HEK293 (cell line): ENCODE data around the gene CCR3.

Source experiments
- CTCF ChIA-PET: fragments of 350-600 bp; formaldehyde crosslinking; extraction: SDS; loops from one replicate; lab custom pipeline; 2021; ENCODE audit warnings: antibody characterized with exemption; lab: Yijun Ruan, JAX
- POLR2A ChIA-PET: fragments of 300-600 bp; formaldehyde crosslinking; extraction: SDS; loops from one replicate; lab custom pipeline; 2020; ENCODE audit warnings: antibody characterized with exemption, inconsistent platforms; lab: Yijun Ruan, JAX
- H3K27ac ChIP-seq: fragments of 200-500 bp; sonication (Bioruptor generic); 2 replicates; pipeline ENCODE4 v1.5.1; 2014; ENCODE audit warnings: low read depth, low read length, control low read depth, inconsistent platforms; ENCODE audit errors: extremely low read depth
- H3K36me3 ChIP-seq, 2 experiments: fragments of 200-500 bp in 1 of 2; sonication (Bioruptor generic) in 1 of 2; 1 replicate in 1 of 2; 2 replicates in 1 of 2; pipeline ENCODE4 v1.5.1; 2014 to 2017; ENCODE audit warnings: inconsistent platforms in 2 of 2, low read length in 2 of 2; ENCODE audit not compliant: control insufficient read depth in 2 of 2, insufficient read depth in 1 of 2
- H3K4me1 ChIP-seq: fragments of 200-500 bp; sonication (Bioruptor generic); 2 replicates; pipeline ENCODE4 v1.5.1; 2014; ENCODE audit warnings: mild to moderate bottlenecking, low read length, inconsistent platforms; ENCODE audit not compliant: control insufficient read depth, insufficient read depth
- H3K4me3 ChIP-seq: 2 replicates; pipeline ENCODE4 v1.5.1; 2011; ENCODE audit warnings: low read depth, mild to moderate bottlenecking, control low read depth, low read length, moderate library complexity
- H3K9me3 ChIP-seq: fragments of 200-500 bp; sonication (Bioruptor generic); 2 replicates; pipeline ENCODE4 v1.5.1; 2014; ENCODE audit warnings: low read depth, low read length, inconsistent platforms; ENCODE audit not compliant: control insufficient read depth, insufficient read depth
- FEZF1 ChIP-seq: fragments of 450-650 bp; formaldehyde crosslinking; IDR thresholded peaks from 2 replicates; pipeline ENCODE4 v1.5.1; 2016; ENCODE audit warnings: missing biosample characterization, missing genetic modification characterization
- HIC1 ChIP-seq: fragments of 450-650 bp; formaldehyde crosslinking; IDR thresholded peaks from 2 replicates; pipeline ENCODE4 v1.5.1; 2016; ENCODE audit warnings: missing biosample characterization, missing genetic modification characterization
- MEIS1 ChIP-seq: sonication (generic); formaldehyde crosslinking; IDR thresholded peaks from 2 replicates; pipeline ENCODE4 v1.8.1; 2022; ENCODE audit warnings: missing genetic modification reagents, mild to moderate bottlenecking, borderline replicate concordance
- MZF1 ChIP-seq: fragments of 450-650 bp; formaldehyde crosslinking; IDR thresholded peaks from 2 replicates; pipeline ENCODE4 v1.5.1; 2017; ENCODE audit warnings: missing biosample characterization, missing genetic modification characterization, borderline replicate concordance
- REST ChIP-seq: fragments of 450-650 bp; formaldehyde crosslinking; IDR thresholded peaks from 2 replicates; pipeline ENCODE4 v1.5.1; 2016; ENCODE audit warnings: missing biosample characterization, missing genetic modification characterization
- TCF7L2 ChIP-seq: IDR thresholded peaks from 2 replicates; pipeline ENCODE4 v1.6.1; 2011; ENCODE audit warnings: low read depth, mild to moderate bottlenecking, inconsistent platforms, low read length, moderate library complexity, borderline replicate concordance
- WT1 ChIP-seq: fragments of 450-650 bp; formaldehyde crosslinking; IDR thresholded peaks from 2 replicates; pipeline ENCODE4 v1.5.1; 2016; ENCODE audit warnings: missing biosample characterization, missing genetic modification characterization
- ZBTB21 ChIP-seq: fragments of 450-650 bp; formaldehyde crosslinking; IDR thresholded peaks from 2 replicates; pipeline ENCODE4 v1.5.1; 2017; ENCODE audit warnings: missing biosample characterization, missing genetic modification characterization
- ZBTB26 ChIP-seq: fragments of 450-650 bp; formaldehyde crosslinking; optimal IDR thresholded peaks from 2 replicates; pipeline ENCODE3; 2016; ENCODE audit warnings: missing biosample characterization, mild to moderate bottlenecking, missing genetic modification characterization
- ZNF121 ChIP-seq: fragments of 450-650 bp; formaldehyde crosslinking; IDR thresholded peaks from 2 replicates; pipeline ENCODE4 v1.5.1; 2016; ENCODE audit warnings: missing biosample characterization, missing genetic modification characterization
- ZNF169 ChIP-seq: fragments of 450-650 bp; formaldehyde crosslinking; IDR thresholded peaks from 2 replicates; pipeline ENCODE4 v1.5.1; 2016; ENCODE audit warnings: missing biosample characterization, missing genetic modification characterization
- ZNF311 ChIP-seq: fragments of 450-650 bp; formaldehyde crosslinking; IDR thresholded peaks from 2 replicates; pipeline ENCODE4 v1.5.1; 2017; ENCODE audit warnings: missing biosample characterization, missing genetic modification characterization, borderline replicate concordance
- ZNF350 ChIP-seq: fragments of 450-650 bp; formaldehyde crosslinking; IDR thresholded peaks from 2 replicates; pipeline ENCODE4 v1.5.0; 2017; ENCODE audit warnings: missing biosample characterization, mild to moderate bottlenecking, missing genetic modification characterization
- ZNF488 ChIP-seq: fragments of 450-650 bp; formaldehyde crosslinking; IDR thresholded peaks from 2 replicates; pipeline ENCODE4 v1.5.1; 2016; ENCODE audit warnings: missing biosample characterization, missing genetic modification characterization
- ZNF501 ChIP-seq: fragments of 450-650 bp; formaldehyde crosslinking; IDR thresholded peaks from 2 replicates; pipeline ENCODE4 v1.5.1; 2016; ENCODE audit warnings: missing biosample characterization, missing genetic modification characterization
- ZNF514 ChIP-seq: fragments of 450-650 bp; formaldehyde crosslinking; IDR thresholded peaks from 2 replicates; pipeline ENCODE4 v1.5.1; 2016; ENCODE audit warnings: missing biosample characterization, missing genetic modification characterization
- ZNF518A ChIP-seq: fragments of 450-650 bp; formaldehyde crosslinking; conservative IDR thresholded peaks from 2 replicates; pipeline ENCODE4 v1.5.1; 2016; ENCODE audit warnings: low read depth, missing biosample characterization, missing genetic modification characterization
- ZNF571 ChIP-seq: fragments of 450-650 bp; formaldehyde crosslinking; IDR thresholded peaks from 2 replicates; pipeline ENCODE4 v1.5.0; 2017; ENCODE audit warnings: missing biosample characterization, missing genetic modification characterization
- ZNF596 ChIP-seq: fragments of 450-650 bp; IDR thresholded peaks from 2 replicates; pipeline ENCODE4 v1.5.0; 2018; ENCODE audit warnings: missing biosample characterization, mild to moderate bottlenecking, missing genetic modification characterization, moderate library complexity
- ZNF692 ChIP-seq: fragments of 450-650 bp; formaldehyde crosslinking; IDR thresholded peaks from 2 replicates; pipeline ENCODE4 v1.5.1; 2016; ENCODE audit warnings: missing biosample characterization, missing genetic modification characterization
- ZNF830 ChIP-seq: fragments of 450-650 bp; IDR thresholded peaks from 2 replicates; pipeline ENCODE4 v1.5.0; 2018; ENCODE audit warnings: missing biosample characterization, missing genetic modification characterization, low read depth, mild to moderate bottlenecking, moderate library complexity

The CCR3 gene

GRCh38 chr3:46276497-46277099 lies 34.3 kb downstream of the CCR3 start:
- Histone ChIP-seq H3K4me1 (no peaks in the 10 kb centered on the region), H3K4me3 (no peak overlapping the region), H3K27ac (no peak overlapping the region), H3K9me3 (no peaks in the 10 kb centered on the region), H3K36me3 (no peaks in the 10 kb centered on the region)
- TF ChIP-seq ZNF169 (tag by site-specific recombination) (no peak), ZBTB21 (tag by site-specific recombination) (no peak), ZNF488 (tag by site-specific recombination) (no peak), ZNF518A (tag by site-specific recombination) (no peak), ZNF121 (tag by site-specific recombination) (no peak), ZNF596 (tag by site-specific recombination) (no peak), REST (no peak), FEZF1 (tag by site-specific recombination) (no peak), WT1 (tag by site-specific recombination) (no peak), ZNF350 (no peak), TCF7L2 (no peak), MEIS1 (no peak)
- ChIA-PET POLR2A (interaction anchor here (0.5 kb wide), 1 partner anchor 264 kb away, joined by 4 read pairs; no protein-coding TSS in a partner anchor), CTCF (interaction anchor here (0.6 to 1.8 kb wide), 13 partner anchors 9 to 101 kb away, joined by 3 to 12 read pairs (median 4); no protein-coding TSS in a partner anchor)

- H3K4me1 ChIP-seq, result no peaks in the 10 kb centered on the region
- H3K4me3 ChIP-seq, result no peak overlapping the region
- POLR2A ChIA-PET, result no interaction called here
- no peak overlapping the region for H3K27ac ChIP-seq
- H3K36me3 ChIP-seq, result no peaks in the 10 kb centered on the region
- CTCF ChIA-PET, result no interaction called here
- no peaks in the 10 kb centered on the region for H3K9me3 ChIP-seq
- TF ChIP-seq ZNF501 (tag by site-specific recombination), result no peak
- no peak for TF ChIP-seq HIC1 (tag by site-specific recombination)
- no peak for TF ChIP-seq ZNF571 (tag by site-specific recombination)
- no peak for TF ChIP-seq MZF1
- TF ChIP-seq ZNF514, result no peak
- TF ChIP-seq ZNF830 (tag by site-specific recombination), result no peak
- TF ChIP-seq ZBTB26 (tag by site-specific recombination), result no peak
- no peak for TF ChIP-seq ZNF692 (tag by site-specific recombination)
- TF ChIP-seq ZNF311, result no peak
Observed at GRCh38 chr3:46277476-46277875, 35.2 kb downstream of the CCR3 start.
